Measurements from ENCODE around the gene EHD4.

- no peak for TF ChIP-seq FOXP2 (optimal IDR thresholded peaks at IDR 0.05; ENCODE audit: borderline replicate concordance, extremely low read depth, extremely low read length, insufficient read depth)
- TF ChIP-seq POLR2AphosphoS5 (IDR thresholded peaks at IDR 0.05; ENCODE audit: low read depth, low read length): no peak
- no peak for TF ChIP-seq TAF1 (IDR thresholded peaks at IDR 0.05; ENCODE audit: borderline replicate concordance, insufficient read depth, low read length)
- no peak for TF ChIP-seq SIN3A (IDR thresholded peaks at IDR 0.05; ENCODE audit: borderline replicate concordance, insufficient read depth, low read length)
- TF ChIP-seq REST (IDR thresholded peaks at IDR 0.05; ENCODE audit: insufficient read depth in 1 of 2, low read depth in 2 of 2, low read length in 2 of 2): no peak
Observed at GRCh38 chr15:41893422-41894250, 78.7 kb downstream of the EHD4 start, which contains the start of gene SPTBN5.

Data from PFSK-1 (cell line).